Body of pancreas (tissue), 4 donors: ENCODE data around the gene EFNA2.

Source experiments
- POLR2A ChIP-seq, 3 donors: fragments of 450-650 bp; IDR thresholded peaks; one replicate each; pipeline ENCODE4 v1.6.1; 2016; ENCODE audit warnings: antibody characterized with exemption in 3 of 3, mild to moderate bottlenecking in 2 of 3
- TF ChIP-seq, protein P1 (sequence below), 7 experiments: fragments of 450-650 bp in 4 of 7; fragments of 200-600 bp in 3 of 7; sonication (generic) in 3 of 7; IDR thresholded peaks; one replicate each; pipeline ENCODE4 v1.5.1; 2016 to 2019; ENCODE audit warnings: antibody characterized with exemption in 7 of 7

DNA sequence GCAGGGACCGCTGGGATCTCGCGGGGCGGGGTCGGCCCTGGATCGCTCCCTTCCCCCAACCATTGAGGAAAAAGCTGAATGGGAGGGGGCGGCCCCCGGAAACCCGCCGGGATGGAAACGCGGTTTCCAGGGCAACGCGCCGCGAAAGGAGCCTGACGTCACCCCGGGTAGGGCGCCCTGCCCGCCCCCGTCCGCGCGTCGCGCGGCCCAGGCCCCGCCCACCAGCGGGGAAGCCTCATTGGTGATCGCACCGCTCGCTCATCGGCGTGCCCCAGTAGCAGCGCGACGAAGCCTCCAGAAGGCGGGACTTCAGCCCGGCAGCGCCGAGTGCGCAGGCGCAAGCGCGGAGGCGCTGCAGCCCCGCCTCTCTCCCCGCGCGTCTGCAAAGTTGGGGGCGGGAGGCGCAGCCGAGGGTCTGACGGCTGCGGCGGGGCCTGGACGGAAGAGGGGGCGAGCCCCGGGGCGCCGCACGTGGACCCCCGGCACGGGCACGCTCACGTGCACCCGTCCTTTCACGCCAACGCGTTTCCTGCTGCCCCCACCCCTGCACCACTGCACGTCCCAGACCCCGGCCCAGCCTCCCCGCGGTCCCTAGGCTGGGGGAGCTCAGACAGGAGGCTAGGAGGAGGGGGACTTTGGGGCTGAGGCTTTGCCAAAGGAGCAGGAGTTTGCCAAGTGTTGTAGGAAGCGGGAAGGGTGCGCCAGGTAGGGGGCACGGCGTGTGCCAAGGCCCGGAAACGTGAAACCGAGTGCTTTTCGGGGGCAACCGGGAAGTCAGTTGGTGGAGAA, 24.7 kb upstream of the EFNA2 start:
- TF ChIP-seq, protein P1, sequence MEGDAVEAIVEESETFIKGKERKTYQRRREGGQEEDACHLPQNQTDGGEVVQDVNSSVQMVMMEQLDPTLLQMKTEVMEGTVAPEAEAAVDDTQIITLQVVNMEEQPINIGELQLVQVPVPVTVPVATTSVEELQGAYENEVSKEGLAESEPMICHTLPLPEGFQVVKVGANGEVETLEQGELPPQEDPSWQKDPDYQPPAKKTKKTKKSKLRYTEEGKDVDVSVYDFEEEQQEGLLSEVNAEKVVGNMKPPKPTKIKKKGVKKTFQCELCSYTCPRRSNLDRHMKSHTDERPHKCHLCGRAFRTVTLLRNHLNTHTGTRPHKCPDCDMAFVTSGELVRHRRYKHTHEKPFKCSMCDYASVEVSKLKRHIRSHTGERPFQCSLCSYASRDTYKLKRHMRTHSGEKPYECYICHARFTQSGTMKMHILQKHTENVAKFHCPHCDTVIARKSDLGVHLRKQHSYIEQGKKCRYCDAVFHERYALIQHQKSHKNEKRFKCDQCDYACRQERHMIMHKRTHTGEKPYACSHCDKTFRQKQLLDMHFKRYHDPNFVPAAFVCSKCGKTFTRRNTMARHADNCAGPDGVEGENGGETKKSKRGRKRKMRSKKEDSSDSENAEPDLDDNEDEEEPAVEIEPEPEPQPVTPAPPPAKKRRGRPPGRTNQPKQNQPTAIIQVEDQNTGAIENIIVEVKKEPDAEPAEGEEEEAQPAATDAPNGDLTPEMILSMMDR (IDR thresholded peaks at IDR 0.05) = peak in 1 of 7 experiments; percentile 15
- peak in 2 of 3 donors; percentile 42 to 54 for TF ChIP-seq POLR2A (IDR thresholded peaks at IDR 0.05)
